Type B pancreatic cell (in vitro differentiated cells): ENCODE results near the gene FAM107A. TPM values are rescaled to one million over a fixed set of nuclear protein-coding genes. Genes with fewer than 3 reads are reported as not detected.

ENCODE experiments used
- DNase-seq: peaks from one replicate; pipeline ENCODE4 v3.0.0; 2021; ENCODE audit warnings: mixed read lengths; ENCODE audit not compliant: unreplicated experiment; ENCODE audit errors: extremely low spot score
- H3K27ac Mint-ChIP-seq: 2 replicates; pipeline ENCODE4 v1.8.0; 2021; ENCODE audit warnings: mild to moderate bottlenecking, mixed read lengths
- H3K27me3 Mint-ChIP-seq: 2 replicates; pipeline ENCODE4 v1.8.0; 2021; ENCODE audit warnings: mixed read lengths
- H3K36me3 Mint-ChIP-seq: 2 replicates; pipeline ENCODE4 v1.8.0; 2021; ENCODE audit warnings: mixed read lengths
- H3K4me1 Mint-ChIP-seq: one replicate; pipeline ENCODE4 v1.8.0; 2021; ENCODE audit warnings: mixed read lengths; ENCODE audit not compliant: unreplicated experiment
- H3K4me3 Mint-ChIP-seq: 2 replicates; pipeline ENCODE4 v1.8.0; 2021; ENCODE audit warnings: mild to moderate bottlenecking, mixed read lengths
- H3K9me3 Mint-ChIP-seq: 2 replicates; pipeline ENCODE4 v1.8.0; 2021; ENCODE audit warnings: mixed read lengths
- total RNA-seq: library from RNA; stranded (reverse); gene quantifications from 2 replicates; pipeline ENCODE4 v1.2.1, GENCODE V29; 2021; ENCODE audit warnings: low replicate concordance
- TF ChIP-seq, protein P1 (sequence below): fragments of 200-600 bp; sonication (generic); conservative IDR thresholded peaks from 2 replicates; pipeline ENCODE4 v1.5.0; 2021; ENCODE audit warnings: antibody characterized with exemption, mild to moderate bottlenecking

The FAM107A gene
- total RNA-seq, 1 donor from 2014 or later = 2.9 TPM

DNA sequence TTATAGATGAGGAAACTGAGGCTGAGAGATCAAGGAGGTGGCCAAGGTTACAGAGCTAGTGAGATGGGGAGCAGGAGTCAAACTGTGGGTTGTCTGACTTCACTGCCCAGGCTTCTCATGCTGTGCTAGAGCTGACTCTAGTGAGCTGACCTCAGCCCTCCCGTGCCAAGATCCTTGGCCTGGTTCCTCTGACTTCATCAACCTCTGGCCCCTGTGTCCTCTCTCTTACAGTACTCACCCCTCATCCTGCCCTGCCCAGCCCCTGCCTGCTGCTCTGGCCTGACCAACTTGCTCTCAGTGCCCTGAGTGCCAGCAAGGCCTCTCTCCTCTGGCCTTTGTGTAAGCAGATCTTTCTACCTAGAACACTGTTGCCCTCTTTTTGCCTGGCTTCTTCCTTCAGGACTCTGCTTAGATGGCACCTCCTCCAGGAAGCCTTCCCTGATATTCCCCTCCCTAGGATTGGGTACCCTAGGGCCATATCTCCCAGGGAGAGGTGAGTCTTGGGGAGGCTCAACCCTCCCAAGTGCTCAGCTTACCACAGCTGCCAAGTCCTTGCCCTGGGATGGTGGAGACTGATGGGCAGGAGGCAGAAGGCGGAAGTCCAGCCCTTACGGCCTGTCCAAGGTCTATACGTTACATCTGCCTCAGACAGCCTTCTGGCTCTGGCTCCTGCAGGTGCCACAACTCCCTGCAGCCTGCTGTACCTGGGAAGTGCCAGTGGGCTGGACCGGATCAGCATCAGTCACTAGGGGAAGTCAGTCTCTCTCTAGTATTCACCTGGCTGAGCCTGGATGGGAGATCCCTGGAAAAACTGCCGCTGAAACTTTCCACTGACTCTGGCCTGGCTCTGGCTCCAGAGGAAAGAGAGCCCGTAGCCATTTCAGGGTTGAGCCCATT lies 36.3 kb upstream of the FAM107A start:
- Mint-ChIP-seq H3K27ac (no peak overlapping the region), H3K9me3 (peaks cover 3% of the 10 kb centered on the region), H3K4me1 (peaks cover 16% of the 10 kb centered on the region), H3K4me3 (no peak overlapping the region), H3K27me3 (peaks cover 3% of the 10 kb centered on the region), H3K36me3 (no peaks in the 10 kb centered on the region)
- TF ChIP-seq, protein P1, sequence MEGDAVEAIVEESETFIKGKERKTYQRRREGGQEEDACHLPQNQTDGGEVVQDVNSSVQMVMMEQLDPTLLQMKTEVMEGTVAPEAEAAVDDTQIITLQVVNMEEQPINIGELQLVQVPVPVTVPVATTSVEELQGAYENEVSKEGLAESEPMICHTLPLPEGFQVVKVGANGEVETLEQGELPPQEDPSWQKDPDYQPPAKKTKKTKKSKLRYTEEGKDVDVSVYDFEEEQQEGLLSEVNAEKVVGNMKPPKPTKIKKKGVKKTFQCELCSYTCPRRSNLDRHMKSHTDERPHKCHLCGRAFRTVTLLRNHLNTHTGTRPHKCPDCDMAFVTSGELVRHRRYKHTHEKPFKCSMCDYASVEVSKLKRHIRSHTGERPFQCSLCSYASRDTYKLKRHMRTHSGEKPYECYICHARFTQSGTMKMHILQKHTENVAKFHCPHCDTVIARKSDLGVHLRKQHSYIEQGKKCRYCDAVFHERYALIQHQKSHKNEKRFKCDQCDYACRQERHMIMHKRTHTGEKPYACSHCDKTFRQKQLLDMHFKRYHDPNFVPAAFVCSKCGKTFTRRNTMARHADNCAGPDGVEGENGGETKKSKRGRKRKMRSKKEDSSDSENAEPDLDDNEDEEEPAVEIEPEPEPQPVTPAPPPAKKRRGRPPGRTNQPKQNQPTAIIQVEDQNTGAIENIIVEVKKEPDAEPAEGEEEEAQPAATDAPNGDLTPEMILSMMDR = no peak
- no peak for DNase-seq

DNA sequence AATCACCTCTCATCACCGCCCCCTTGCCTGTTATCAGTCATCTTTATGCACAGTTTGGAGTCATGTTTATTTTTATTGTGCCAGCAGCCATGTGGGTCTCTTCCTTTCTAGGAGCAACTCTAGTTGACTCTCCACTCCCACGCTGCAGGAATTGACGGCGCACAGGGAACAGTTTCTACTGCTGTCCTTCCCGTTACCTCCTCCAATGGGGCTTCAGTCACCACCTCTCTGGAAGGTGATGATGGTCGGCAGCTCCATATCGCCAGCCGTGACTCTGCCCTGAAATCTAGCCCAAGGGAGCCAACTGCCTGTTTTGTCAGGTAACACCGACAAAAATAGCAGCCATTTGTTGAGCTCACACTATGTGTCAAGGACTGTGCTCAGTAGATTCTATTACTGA lies 35.6 kb upstream of the FAM107A start:
- TF ChIP-seq, protein P1 = no peak
- no peak overlapping the region for H3K27ac Mint-ChIP-seq
- H3K36me3 Mint-ChIP-seq = no peaks in the 10 kb centered on the region
- peaks cover 2% of the 10 kb centered on the region for H3K9me3 Mint-ChIP-seq
- peaks cover 10% of the 10 kb centered on the region for H3K4me1 Mint-ChIP-seq
- H3K4me3 Mint-ChIP-seq = no peak overlapping the region
- peaks cover 2% of the 10 kb centered on the region for H3K27me3 Mint-ChIP-seq
- no peak for DNase-seq

DNA sequence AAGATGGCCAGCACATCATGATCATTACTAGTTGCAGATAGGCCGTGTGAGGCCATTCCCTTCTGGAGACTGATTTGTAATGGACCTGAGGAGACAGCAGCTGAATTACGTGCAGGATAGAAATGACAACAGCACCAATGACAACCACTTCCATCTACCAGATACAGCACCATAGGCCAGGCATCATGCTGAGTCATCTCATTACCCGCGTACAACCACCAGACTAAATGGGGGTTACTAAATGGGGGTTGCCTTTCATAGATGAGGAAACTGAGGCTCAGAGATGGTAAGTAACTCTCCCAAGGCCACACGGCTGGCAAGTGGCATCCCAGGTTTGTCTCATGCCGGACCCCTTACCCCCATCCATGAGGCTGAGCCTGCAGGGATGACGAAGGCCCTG lies 32.8 kb upstream of the FAM107A start:
- no peak overlapping the region for H3K4me3 Mint-ChIP-seq
- DNase-seq = no peak
- H3K9me3 Mint-ChIP-seq = no peaks in the 10 kb centered on the region
- no peaks in the 10 kb centered on the region for H3K36me3 Mint-ChIP-seq
- H3K4me1 Mint-ChIP-seq = no peaks in the 10 kb centered on the region
- H3K27me3 Mint-ChIP-seq = peaks cover 5% of the 10 kb centered on the region
- TF ChIP-seq, protein P1 = no peak
- H3K27ac Mint-ChIP-seq = no peak overlapping the region

DNA sequence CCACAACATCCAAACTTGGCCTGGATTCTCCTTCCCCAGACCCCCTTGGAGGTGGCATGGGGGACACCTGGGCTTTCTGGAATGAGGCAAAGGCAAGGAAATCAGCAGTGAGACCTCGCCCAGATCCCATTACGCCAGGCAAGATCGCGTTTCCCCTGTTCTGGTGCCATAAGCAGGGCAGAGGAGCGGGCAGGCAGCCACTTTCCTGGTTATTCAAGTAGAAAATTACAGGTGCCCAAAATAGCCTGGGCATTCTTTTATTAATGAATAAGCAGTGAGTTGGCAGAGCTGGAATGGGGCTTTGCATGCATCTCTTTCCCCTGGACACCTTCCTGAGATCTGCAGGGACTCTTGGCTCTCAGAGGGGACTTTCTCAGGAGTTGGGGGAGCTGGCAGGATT lies 31.5 kb upstream of the FAM107A start:
- Mint-ChIP-seq H3K27ac (no peak overlapping the region), H3K27me3 (peaks cover 11% of the 10 kb centered on the region), H3K36me3 (no peaks in the 10 kb centered on the region), H3K9me3 (no peaks in the 10 kb centered on the region), H3K4me3 (no peak overlapping the region), H3K4me1 (no peaks in the 10 kb centered on the region)
- no peak for DNase-seq
- TF ChIP-seq, protein P1 = no peak

DNA sequence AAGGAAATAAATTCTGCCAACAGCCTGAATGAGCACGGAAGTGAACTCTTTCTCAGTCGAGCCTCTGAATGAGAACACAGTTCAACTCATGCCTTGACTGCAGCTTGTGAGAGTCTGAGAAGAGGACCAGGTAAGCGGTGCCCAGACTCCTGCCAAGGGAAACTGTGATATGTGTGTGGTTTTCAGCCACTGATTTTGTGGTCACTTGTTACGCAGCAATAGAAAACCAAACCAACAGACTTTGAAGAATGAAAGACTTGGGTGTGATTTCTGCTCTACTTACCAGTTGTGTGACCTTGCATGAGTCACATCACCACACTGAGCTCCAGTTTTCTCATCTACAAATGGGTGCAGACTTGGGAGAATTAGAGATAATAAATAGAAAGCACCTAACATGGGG lies 30.6 kb upstream of the FAM107A start:
- H3K36me3 Mint-ChIP-seq = no peaks in the 10 kb centered on the region
- no peaks in the 10 kb centered on the region for H3K4me1 Mint-ChIP-seq
- no peak overlapping the region for H3K4me3 Mint-ChIP-seq
- no peaks in the 10 kb centered on the region for H3K9me3 Mint-ChIP-seq
- peaks cover 11% of the 10 kb centered on the region for H3K27me3 Mint-ChIP-seq
- H3K27ac Mint-ChIP-seq = no peak overlapping the region
- no peak for DNase-seq
- TF ChIP-seq, protein P1 = no peak
